IPS-20b (cell line): ENCODE measurements around the gene KBTBD8.

ENCODE experiments used
- H3K27ac ChIP-seq: one replicate; pipeline ENCODE4 v1.5.1; 2013; ENCODE audit warnings: low read length
- H3K27me3 ChIP-seq: 2 replicates; pipeline ENCODE4 v1.6.1; 2013; ENCODE audit warnings: mild to moderate bottlenecking, low read length, inconsistent platforms; ENCODE audit not compliant: insufficient read depth
- H3K36me3 ChIP-seq: 2 replicates; pipeline ENCODE4 v1.6.1; 2013; ENCODE audit warnings: low read depth, mild to moderate bottlenecking, inconsistent platforms, low read length, moderate library complexity; ENCODE audit not compliant: insufficient read depth
- H3K4me1 ChIP-seq: 2 replicates; pipeline ENCODE4 v1.6.1; 2013; ENCODE audit warnings: mild to moderate bottlenecking, control low read depth, inconsistent platforms, low read length, moderate library complexity; ENCODE audit not compliant: insufficient read depth
- H3K4me3 ChIP-seq: 2 replicates; pipeline ENCODE4 v1.5.1; 2013; ENCODE audit warnings: mild to moderate bottlenecking, low read length, inconsistent platforms
- H3K9ac ChIP-seq: 2 replicates; pipeline ENCODE4 v1.6.1; 2013; ENCODE audit warnings: low read depth, mild to moderate bottlenecking, inconsistent platforms, low read length, moderate library complexity
- H3K9me3 ChIP-seq: 2 replicates; pipeline ENCODE4 v1.6.1; 2013; ENCODE audit warnings: mild to moderate bottlenecking, low read depth, low read length, inconsistent platforms; ENCODE audit not compliant: insufficient read depth

The KBTBD8 gene

GRCh38 chr3:66980791-66981190 lies 17.3 kb upstream of the KBTBD8 start:
- no peak overlapping the region for H3K27ac ChIP-seq
- no peak overlapping the region for H3K4me3 ChIP-seq
- no peaks in the 10 kb centered on the region for H3K27me3 ChIP-seq
- H3K9ac ChIP-seq: no peak overlapping the region
- no peaks in the 10 kb centered on the region for H3K36me3 ChIP-seq
- no peaks in the 10 kb centered on the region; the same call in 1 of the 2 replicates for H3K4me1 ChIP-seq
- H3K9me3 ChIP-seq: no peaks in the 10 kb centered on the region

GRCh38 chr3:66983101-66983500 lies 15.0 kb upstream of the KBTBD8 start:
- no peak overlapping the region for H3K27ac ChIP-seq
- H3K27me3 ChIP-seq: no peaks in the 10 kb centered on the region
- no peak overlapping the region for H3K9ac ChIP-seq
- no peak overlapping the region for H3K4me3 ChIP-seq
- no peaks in the 10 kb centered on the region for H3K36me3 ChIP-seq
- no peaks in the 10 kb centered on the region; the same call in 1 of the 2 replicates for H3K4me1 ChIP-seq
- H3K9me3 ChIP-seq: no peaks in the 10 kb centered on the region

- Histone ChIP-seq H3K4me1 (peaks cover 13% of the 10 kb centered on the region; the same call in 1 of the 2 replicates), H3K27me3 (no peaks in the 10 kb centered on the region), H3K4me3 (no peak overlapping the region), H3K27ac (no peak overlapping the region), H3K9ac (no peak overlapping the region), H3K36me3 (no peaks in the 10 kb centered on the region), H3K9me3 (no peaks in the 10 kb centered on the region)
These were observed 12.7 kb upstream of the KBTBD8 start for GRCh38 chr3:66985336-66985920.

- Histone ChIP-seq H3K27ac (no peak overlapping the region), H3K4me3 (no peak overlapping the region), H3K9me3 (no peaks in the 10 kb centered on the region), H3K9ac (no peak overlapping the region), H3K4me1 (peaks cover 13% of the 10 kb centered on the region; the same call in 1 of the 2 replicates), H3K36me3 (no peaks in the 10 kb centered on the region), H3K27me3 (no peaks in the 10 kb centered on the region)
These were observed 11.7 kb upstream of the KBTBD8 start for GRCh38 chr3:66986406-66986805.

- H3K9me3 ChIP-seq: no peaks in the 10 kb centered on the region
- no peaks in the 10 kb centered on the region for H3K36me3 ChIP-seq
- H3K27me3 ChIP-seq: no peaks in the 10 kb centered on the region
- H3K4me1 ChIP-seq: peaks cover 13% of the 10 kb centered on the region; the same call in 1 of the 2 replicates
- H3K9ac ChIP-seq: peak overlapping the region; percentile 33; the same call in 1 of the 2 replicates
- peak overlapping the region; percentile 47 for H3K4me3 ChIP-seq
- peak overlapping the region; percentile 15 for H3K27ac ChIP-seq
These were observed 8.9 kb upstream of the KBTBD8 start for GRCh38 chr3:66989241-66989640.

DNA sequence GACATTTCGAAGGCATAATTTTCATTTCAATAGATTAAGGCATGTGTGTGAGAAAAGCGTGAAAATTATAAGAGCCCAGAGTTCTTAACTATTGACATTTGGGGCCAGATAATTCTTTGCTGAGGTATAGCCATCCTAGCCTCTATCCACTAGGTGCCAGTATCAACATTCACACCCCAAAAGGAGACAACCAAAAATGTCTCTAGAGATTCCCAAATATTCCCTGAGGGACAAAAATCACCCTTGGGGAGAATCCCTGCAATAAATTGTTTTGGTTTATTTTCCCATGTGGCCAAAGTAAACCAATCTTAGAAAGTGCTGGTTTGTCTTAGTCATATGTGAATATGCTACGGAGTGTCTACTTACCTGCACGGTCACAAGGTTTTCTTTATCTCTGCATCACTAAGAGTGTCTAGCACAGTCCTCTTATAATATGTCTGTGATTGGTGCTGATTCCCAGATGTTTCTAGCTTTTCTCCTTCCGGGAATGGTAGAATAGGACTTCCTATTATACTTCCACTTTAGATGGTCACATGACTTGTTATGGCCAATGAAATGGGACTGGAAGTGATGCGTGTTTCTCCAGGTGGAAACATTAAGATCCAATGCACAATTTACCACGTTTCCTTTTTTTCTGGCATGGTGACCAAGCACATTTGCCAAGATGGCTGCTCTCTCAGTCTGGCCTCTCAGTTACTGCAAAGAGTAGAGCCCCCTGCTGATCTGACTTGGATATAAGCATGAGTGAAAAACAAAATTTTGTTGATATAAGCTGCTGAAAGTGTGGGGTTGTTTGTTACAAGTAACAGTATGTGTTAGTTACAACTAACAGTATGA lies 8.0 kb upstream of the KBTBD8 start:
- H3K9ac ChIP-seq: peak overlapping the region; percentile 33; the same call in 1 of the 2 replicates

GRCh38 chr3:66991459-66991858 lies 6.6 kb upstream of the KBTBD8 start:
- Histone ChIP-seq H3K36me3 (no peaks in the 10 kb centered on the region), H3K9me3 (no peaks in the 10 kb centered on the region), H3K27ac (no peak overlapping the region), H3K27me3 (no peaks in the 10 kb centered on the region), H3K9ac (no peak overlapping the region), H3K4me3 (no peak overlapping the region), H3K4me1 (peaks cover 13% of the 10 kb centered on the region; the same call in 1 of the 2 replicates)

More for the DNA sequence above, 8.0 kb upstream of the KBTBD8 start:
- Histone ChIP-seq H3K27me3 (no peaks in the 10 kb centered on the region), H3K9me3 (no peaks in the 10 kb centered on the region), H3K4me3 (peak overlapping the region; percentile 47), H3K4me1 (peaks cover 13% of the 10 kb centered on the region; the same call in 1 of the 2 replicates), H3K27ac (no peak overlapping the region), H3K36me3 (no peaks in the 10 kb centered on the region)

DNA sequence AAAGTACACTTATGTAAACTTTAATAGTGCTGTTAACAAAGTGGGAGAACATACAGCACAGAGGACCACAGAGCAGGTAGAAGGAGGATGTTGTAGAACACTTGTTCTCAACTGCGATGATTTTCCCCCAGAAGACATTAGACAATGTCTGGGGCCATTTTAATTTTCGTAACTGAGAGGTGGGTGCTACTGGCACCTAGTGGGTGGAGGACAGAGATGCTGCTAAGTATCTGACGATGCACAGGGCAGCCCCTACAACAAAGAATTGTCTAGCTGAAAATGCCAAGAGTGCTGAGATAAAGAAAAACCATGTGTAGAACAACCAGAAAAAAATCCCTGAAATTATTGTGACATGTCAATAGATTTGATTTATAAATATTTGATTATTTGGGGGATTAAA lies 5.0 kb upstream of the KBTBD8 start:
- H3K9me3 ChIP-seq: no peaks in the 10 kb centered on the region
- H3K27me3 ChIP-seq: no peaks in the 10 kb centered on the region
- peaks cover 16% of the 10 kb centered on the region; the same call in 1 of the 2 replicates for H3K4me1 ChIP-seq
- H3K36me3 ChIP-seq: no peaks in the 10 kb centered on the region
- H3K9ac ChIP-seq: no peak overlapping the region
- no peak overlapping the region for H3K27ac ChIP-seq
- no peak overlapping the region for H3K4me3 ChIP-seq

GRCh38 chr3:66994588-66994987 lies 3.5 kb upstream of the KBTBD8 start:
- peaks cover 9% of the 10 kb centered on the region for H3K27me3 ChIP-seq
- no peak overlapping the region for H3K9ac ChIP-seq
- H3K9me3 ChIP-seq: no peaks in the 10 kb centered on the region
- H3K36me3 ChIP-seq: no peaks in the 10 kb centered on the region
- H3K4me1 ChIP-seq: peaks cover 9% of the 10 kb centered on the region; the same call in 1 of the 2 replicates
- no peak overlapping the region for H3K4me3 ChIP-seq
- H3K27ac ChIP-seq: no peak overlapping the region

DNA sequence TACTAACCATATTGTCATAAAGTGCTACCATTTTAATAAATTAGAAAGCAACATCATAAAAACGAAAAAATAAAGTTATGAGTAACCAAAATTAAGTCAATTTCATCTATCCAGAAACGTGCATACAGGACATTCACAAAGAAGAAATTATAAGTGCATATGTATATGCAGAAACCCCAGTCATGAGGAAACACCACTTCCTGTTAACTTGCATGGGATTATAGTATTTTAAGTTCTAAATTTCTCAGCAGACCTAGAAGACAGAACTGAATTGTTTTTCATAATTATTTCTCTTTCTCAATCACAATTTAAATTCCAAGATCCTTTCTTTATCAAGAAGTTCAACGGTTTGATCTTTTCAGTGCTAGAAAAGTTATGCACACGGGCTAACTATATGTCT lies 1.4 kb upstream of the KBTBD8 start:
- Histone ChIP-seq H3K4me3 (no peak overlapping the region), H3K9me3 (no peaks in the 10 kb centered on the region), H3K9ac (no peak overlapping the region), H3K4me1 (peaks cover 9% of the 10 kb centered on the region; the same call in 1 of the 2 replicates), H3K27ac (no peak overlapping the region), H3K27me3 (peaks cover 9% of the 10 kb centered on the region), H3K36me3 (no peaks in the 10 kb centered on the region)

DNA sequence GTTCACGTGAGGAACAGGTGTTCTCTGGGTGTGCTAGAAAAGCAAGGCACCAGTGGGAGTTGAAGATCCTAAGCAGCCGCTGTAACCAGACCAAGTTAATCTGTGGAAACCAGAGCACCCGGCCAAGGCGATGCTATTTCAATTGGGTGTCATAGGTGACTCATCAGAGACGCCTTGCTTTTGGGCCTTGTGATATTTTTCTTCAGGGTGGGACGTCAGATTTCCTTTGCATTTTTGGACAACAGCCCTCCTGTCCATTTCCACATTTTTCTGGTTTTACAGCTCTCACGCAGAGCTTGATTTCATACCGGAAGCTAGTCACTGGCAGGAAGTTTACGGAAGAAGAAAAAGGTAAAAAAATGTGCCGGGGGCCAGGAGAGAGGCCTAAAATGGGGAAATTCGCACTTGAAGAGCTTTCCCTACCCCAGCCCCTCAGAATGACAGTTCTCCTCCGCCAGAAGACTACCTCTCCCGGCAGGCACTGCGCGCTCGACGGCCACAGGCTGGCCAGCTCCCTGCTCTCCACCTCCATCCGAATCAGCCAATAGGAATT lies 471 bp upstream of the KBTBD8 start:
- H3K27me3 ChIP-seq: peaks cover 9% of the 10 kb centered on the region
- no peak overlapping the region for H3K9ac ChIP-seq
- H3K36me3 ChIP-seq: no peaks in the 10 kb centered on the region; the same call in 1 of the 2 replicates
- H3K4me1 ChIP-seq: peaks cover 9% of the 10 kb centered on the region; the same call in 1 of the 2 replicates
- H3K4me3 ChIP-seq: peak overlapping the region; percentile 51; the same call in 1 of the 2 replicates
- no peak overlapping the region for H3K27ac ChIP-seq
- H3K9me3 ChIP-seq: no peaks in the 10 kb centered on the region
